Right cardiac atrium (tissue), 5 donors: ENCODE data around the gene TUBB. TPM values are rescaled to one million over a fixed set of nuclear protein-coding genes. Genes with fewer than 3 reads are reported as not detected.
A peak's percentile ranks its signal among the peaks of the same experiment; 100 is the strongest.

Experiments used
- ATAC-seq, 2 donors: fragments of 200-7000 bp; cut with Tn5 transposase; one replicate each; pipeline versions ENCODE4 v1.8.0 to v1.9.1; 2020; ENCODE audit warnings: moderate library complexity in 2 of 2, mild to moderate bottlenecking in 1 of 2
- DNase-seq, 3 donors: peaks; one replicate each; pipeline ENCODE4 v3.0.0-alpha.2; 2020
- H3K27ac ChIP-seq: one replicate; pipeline ENCODE4 v1.5.1; 2013; ENCODE audit warnings: mild to moderate bottlenecking, low read length, control low read depth, moderate library complexity
- H3K27me3 ChIP-seq: one replicate; pipeline ENCODE4 v1.6.1; 2013; ENCODE audit not compliant: control insufficient read depth, insufficient read depth
- H3K4me1 ChIP-seq: one replicate; pipeline ENCODE4 v1.6.1; 2013; ENCODE audit warnings: low read length; ENCODE audit not compliant: control insufficient read depth, insufficient read depth
- H3K4me3 ChIP-seq: one replicate; pipeline ENCODE4 v1.5.1; 2013; ENCODE audit warnings: low read length, control low read depth
- H3K9me3 ChIP-seq: one replicate; pipeline ENCODE4 v1.6.1; 2013; ENCODE audit warnings: low read length; ENCODE audit not compliant: control insufficient read depth
- WGBS: extraction: QIAGEN DNeasy Blood & Tissue Kit; methylation state at CpG from one replicate; pipeline ENCODE4 v1.1.7; 2013; 5-methylcytosine and 5-hydroxymethylcytosine counted together
- intact Hi-C, 4 donors: fragments of 100-400 bp; cut with DNase I; formaldehyde crosslinking; loops; one replicate each; pipeline versions ENCODE4 v1.11.0 to v1.14.0; 2022 to 2023
- polyA plus RNA-seq: library from polyadenylated mRNA; stranded (reverse); fragments of 200-250 nt; gene quantifications from one replicate; pipeline ENCODE4 v1.2.3, GENCODE V29; 2013
- total RNA-seq, 4 donors: library from RNA; stranded (reverse); fragmentation: NEBNext Ultra II Directional; extraction: Animal tissue kit (Norgen Biotek cat#: 25700); gene quantifications; one replicate each; pipeline ENCODE4 v1.2.1, GENCODE V29; 2021
- donor health status: healthy with polysubstance abuse.
- donor health status: DM: no; HTN: yes; CAD: no.
- donor health status: DM: no; HTN: no; CAD: no.
- donor health status: DM: no; HTN: yes; CAD: no; lungs with severe emphysema.
- donor health status: DM: yes; HTN: yes; CAD: no.

Gene TUBB
- total and polyA plus RNA-seq, 5 donors: 130 to 250 (median 171) TPM

DNA sequence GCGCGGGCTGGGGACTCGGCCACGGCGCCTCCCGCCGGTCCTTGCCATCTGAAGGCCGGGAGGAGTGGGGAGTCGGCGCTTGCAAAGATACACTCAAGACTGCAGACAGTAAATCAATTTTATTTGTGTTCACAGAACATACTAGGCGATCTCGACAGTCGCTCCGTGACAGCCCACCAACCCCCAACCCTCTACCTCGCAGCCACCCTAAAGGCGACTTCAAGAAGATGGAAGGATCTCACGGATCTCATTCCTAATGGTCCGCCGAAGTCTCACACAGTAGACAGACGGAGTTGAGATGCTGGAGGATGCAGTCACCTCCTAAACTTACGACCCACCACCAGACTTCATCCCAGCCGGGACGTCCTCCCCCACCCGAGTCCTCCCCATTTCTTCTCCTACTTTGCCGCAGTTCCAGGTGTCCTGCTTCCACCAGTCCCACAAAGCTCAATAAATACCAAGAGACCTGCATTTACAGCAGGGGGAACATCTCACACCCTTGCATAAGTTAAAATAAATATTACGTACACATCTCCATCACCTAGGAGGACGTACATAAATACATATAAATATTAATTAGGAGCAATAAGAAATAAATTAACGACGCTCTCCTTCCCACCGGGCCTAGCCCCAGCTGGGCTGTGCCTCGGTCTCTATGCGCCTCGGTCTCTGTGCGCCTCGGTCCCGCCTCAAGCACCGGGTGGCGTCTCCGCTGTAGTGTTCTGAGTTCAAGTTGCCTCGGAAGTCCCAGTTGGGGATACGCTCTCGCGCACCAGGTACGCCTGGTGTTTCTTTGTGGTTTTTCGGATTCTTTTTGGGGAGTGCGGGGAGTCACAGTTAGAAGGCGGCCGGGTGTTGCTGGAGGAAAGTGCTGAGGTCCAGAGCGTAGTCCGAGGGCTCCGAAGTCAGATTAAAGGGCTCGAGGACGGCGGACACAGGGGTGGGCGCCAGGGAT, 23.2 kb downstream of the TUBB start:
- Histone ChIP-seq H3K27me3 (no peaks in the 10 kb centered on the region), H3K9me3 (no peaks in the 10 kb centered on the region), H3K27ac (peak overlapping the region; percentile 94), H3K4me1 (peaks cover 2% of the 10 kb centered on the region), H3K4me3 (peak overlapping the region; percentile 89)
- ATAC-seq: peak; percentile 10 to 12
- peak; percentile 45 to 76 (median 75) for DNase-seq
- intact Hi-C loops: loop anchor here (2.0 to 10.0 kb wide), 7 partner anchors 39 to 171 kb away; partner anchors contain the start of genes DDR1 (in 3 of the 4) and VARS2 (in 1 of the 4)
- WGBS: 1% methylated on average over 55 of the region's 55 CpGs

GRCh38 chr6:30744054-30744805, 24.1 kb downstream of the TUBB start, which contains the start of gene IER3:
Gene IER3, minus strand, starts transcription at chr6:30744547. Its CDS starts 29 bp downstream, at chr6:30744518.
- Histone ChIP-seq H3K9me3 (no peaks in the 10 kb centered on the region), H3K4me1 (peaks cover 2% of the 10 kb centered on the region), H3K27me3 (no peaks in the 10 kb centered on the region), H3K4me3 (peak within 1 kb of the TSS; percentile 89), H3K27ac (peak within 1 kb of the TSS; percentile 94)
- under 1% methylated on average over 54 of the region's 54 CpGs for WGBS
- peak; percentile 90 to 94 (median 93) for DNase-seq
- intact Hi-C loops: loop anchor here (2.0 to 10.0 kb wide), 7 partner anchors 38 to 171 kb away; partner anchors contain the start of genes DDR1 (in 3 of the 4) and VARS2 (in 1 of the 4)
- peak; percentile 60 to 62 for ATAC-seq

DNA sequence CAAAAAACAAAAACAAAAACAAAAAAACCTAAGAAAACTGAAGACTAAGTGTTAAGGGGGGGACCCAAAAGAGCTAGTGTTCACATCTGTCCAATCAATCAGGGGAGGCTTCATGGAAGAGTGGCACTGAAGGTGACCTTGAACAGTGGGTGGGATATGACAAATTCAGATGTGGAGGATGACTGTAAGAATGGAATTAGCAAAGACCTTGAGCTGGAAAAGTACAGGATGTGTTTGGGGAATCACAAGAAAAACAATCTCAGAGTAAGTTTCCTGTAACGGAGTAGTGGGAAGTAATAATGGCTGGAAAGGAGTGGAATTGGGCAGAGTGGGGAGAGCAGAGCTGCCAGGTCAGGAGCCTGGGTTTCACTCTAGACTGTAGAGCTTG, 27.1 kb downstream of the TUBB start:
- H3K9me3 ChIP-seq: no peaks in the 10 kb centered on the region
- 56% methylated on average over 1 of the region's 1 CpG for WGBS
- intact Hi-C loops: loop anchor here in 3 of 4 donors (10.0 kb wide), 3 partner anchors 68 to 168 kb away; partner anchors contain the start of genes DDR1 (in 2 of the 3) and VARS2 (in 1 of the 3)
- H3K4me3 ChIP-seq: no peak overlapping the region
- no peak overlapping the region for H3K27ac ChIP-seq
- ATAC-seq: no peak
- peaks cover 6% of the 10 kb centered on the region for H3K4me1 ChIP-seq
- no peaks in the 10 kb centered on the region for H3K27me3 ChIP-seq
- no peak for DNase-seq

- WGBS: 74% methylated on average over 6 of the region's 6 CpGs
- intact Hi-C loops: loop anchor here in 3 of 4 donors (10.0 kb wide), 3 partner anchors 67 to 167 kb away; partner anchors contain the start of genes DDR1 (in 2 of the 3) and VARS2 (in 1 of the 3)
- H3K4me1 ChIP-seq: peaks cover 11% of the 10 kb centered on the region
Observed at GRCh38 chr6:30747902-30748769, 28.0 kb downstream of the TUBB start.

DNA sequence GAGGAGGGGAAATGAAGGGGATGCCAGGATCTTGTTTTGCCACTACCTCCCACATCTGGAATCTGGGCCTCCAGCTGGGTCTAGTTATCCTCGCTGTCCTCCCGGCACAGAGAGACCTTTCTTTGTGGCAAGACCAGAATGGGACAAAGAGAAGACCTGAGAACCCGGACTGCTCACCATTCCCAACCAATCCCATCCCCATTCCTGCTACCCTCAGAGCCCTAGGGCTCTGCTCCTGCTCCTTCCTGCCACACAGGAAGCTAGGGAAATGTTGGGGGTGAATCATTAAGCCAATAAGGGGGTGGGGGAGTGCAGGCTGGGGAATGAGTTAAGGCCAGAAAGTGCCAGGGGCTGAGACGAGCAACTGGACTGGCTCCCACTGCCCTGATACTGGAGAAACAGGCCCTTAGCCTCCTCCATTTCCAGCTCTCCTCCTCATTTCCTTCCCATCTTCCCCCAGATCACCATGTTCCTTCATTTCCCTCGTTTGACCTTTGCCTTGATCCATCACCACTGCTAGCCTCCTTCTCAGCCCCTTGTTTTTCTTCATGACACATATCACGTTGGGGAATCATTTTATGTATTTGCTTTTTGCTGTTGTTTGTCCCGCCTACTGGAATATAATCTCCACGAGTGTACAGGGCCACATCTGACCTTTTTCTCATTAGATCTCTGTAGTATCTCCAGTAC, 28.8 kb downstream of the TUBB start:
- ATAC-seq (no peak), DNase-seq (no peak)
- H3K27ac ChIP-seq: no peak overlapping the region
- H3K4me3 ChIP-seq: no peak overlapping the region
- no peaks in the 10 kb centered on the region for H3K27me3 ChIP-seq
- H3K4me1 ChIP-seq: peaks cover 12% of the 10 kb centered on the region
- intact Hi-C loops: loop anchor here in 3 of 4 donors (10.0 kb wide), 3 partner anchors 66 to 166 kb away; partner anchors contain the start of genes DDR1 (in 2 of the 3) and VARS2 (in 1 of the 3)
- no peaks in the 10 kb centered on the region for H3K9me3 ChIP-seq
- 56% methylated on average over 8 of the region's 8 CpGs for WGBS

More at GRCh38 chr6:30747902-30748769, 28.0 kb downstream of the TUBB start:
- ATAC-seq (no peak), DNase-seq (no peak)
- Histone ChIP-seq H3K27me3 (no peaks in the 10 kb centered on the region), H3K9me3 (no peaks in the 10 kb centered on the region), H3K4me3 (no peak overlapping the region), H3K27ac (peak overlapping the region; percentile 44)

DNA sequence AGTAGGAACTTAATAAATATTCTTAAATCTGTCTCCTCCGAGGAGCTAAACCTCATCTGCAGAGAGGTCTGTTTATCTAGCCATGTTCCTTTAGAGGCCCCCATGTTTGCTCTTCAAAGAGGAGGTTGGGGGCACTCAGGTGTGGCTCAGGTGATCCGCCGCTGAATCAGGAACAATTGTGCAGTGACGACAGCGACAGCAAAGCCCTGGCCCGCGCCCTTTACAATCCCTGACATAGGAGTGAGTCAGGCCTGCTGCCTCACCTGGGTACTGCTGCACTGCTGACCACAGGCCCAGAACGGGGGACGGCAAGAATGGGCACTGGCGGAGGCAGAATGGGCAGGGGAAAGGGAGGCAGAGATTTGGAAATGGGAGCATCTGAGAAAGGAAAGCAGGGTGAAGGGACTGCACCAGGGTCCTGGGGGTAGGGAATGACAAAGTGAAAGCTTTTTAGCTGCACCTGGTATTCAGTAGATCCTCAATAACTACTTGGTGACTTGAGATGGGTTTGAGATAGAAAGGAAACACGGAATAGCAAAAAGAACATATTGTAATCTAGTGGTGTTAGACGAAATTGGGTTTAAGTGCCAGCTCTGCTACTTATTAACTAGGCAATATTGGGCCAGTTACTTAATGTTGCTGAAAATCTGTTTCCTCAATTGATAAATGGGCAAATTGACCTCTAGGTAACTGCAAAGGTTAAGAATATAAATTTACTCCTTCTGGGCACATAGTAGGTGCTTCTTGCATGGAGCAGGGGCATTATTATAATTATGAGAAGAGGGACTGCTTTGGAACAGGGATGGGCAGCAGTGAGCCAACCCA, 29.6 kb downstream of the TUBB start:
- Histone ChIP-seq H3K9me3 (no peaks in the 10 kb centered on the region), H3K27me3 (no peaks in the 10 kb centered on the region), H3K4me1 (peaks cover 12% of the 10 kb centered on the region), H3K27ac (no peak overlapping the region), H3K4me3 (no peak overlapping the region)
- no peak for DNase-seq
- WGBS: 88% methylated on average over 12 of the region's 12 CpGs
- ATAC-seq: no peak
- intact Hi-C loops: loop anchor here in 3 of 4 donors (10.0 kb wide), 3 partner anchors 65 to 165 kb away; partner anchors contain the start of genes DDR1 (in 2 of the 3) and VARS2 (in 1 of the 3)

DNA sequence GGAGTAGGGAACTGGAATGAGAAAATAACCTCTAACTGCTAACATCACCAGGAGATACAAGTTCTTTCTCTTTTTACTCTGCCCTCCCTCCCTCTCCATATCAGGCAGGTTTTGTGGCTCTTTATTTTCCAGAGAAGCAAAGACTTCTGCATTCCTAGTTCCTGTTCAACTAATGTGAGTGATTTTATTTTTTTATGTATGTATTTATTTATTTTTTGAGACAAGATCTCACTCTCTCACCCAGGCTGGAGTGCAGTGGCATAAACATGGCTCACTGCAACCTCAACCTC, 30.2 kb downstream of the TUBB start:
- intact Hi-C loops: no loop called here
- H3K27ac ChIP-seq: no peak overlapping the region
- no peaks in the 10 kb centered on the region for H3K27me3 ChIP-seq
- H3K9me3 ChIP-seq: no peaks in the 10 kb centered on the region
- H3K4me1 ChIP-seq: peaks cover 10% of the 10 kb centered on the region
- no peak for ATAC-seq
- no peak for DNase-seq
- H3K4me3 ChIP-seq: no peak overlapping the region

GRCh38 chr6:30752157-30752927, 32.2 kb downstream of the TUBB start:
- Histone ChIP-seq H3K27me3 (no peaks in the 10 kb centered on the region), H3K4me3 (no peak overlapping the region), H3K4me1 (peaks cover 10% of the 10 kb centered on the region), H3K27ac (peak overlapping the region; percentile 94), H3K9me3 (no peaks in the 10 kb centered on the region)
- ATAC-seq (peak; percentile 95 to 96), DNase-seq (peak; percentile 97 to 98 (median 97))
- intact Hi-C loops: no loop called here
- WGBS: 19% methylated on average over 12 of the region's 12 CpGs

GRCh38 chr6:30754631-30755030, 34.5 kb downstream of the TUBB start:
- Histone ChIP-seq H3K27ac (no peak overlapping the region), H3K4me3 (no peak overlapping the region), H3K9me3 (no peaks in the 10 kb centered on the region), H3K4me1 (peaks cover 10% of the 10 kb centered on the region), H3K27me3 (no peaks in the 10 kb centered on the region)
- DNase-seq (no peak), ATAC-seq (no peak)
- intact Hi-C loops: no loop called here
- 88% methylated on average over 3 of the region's 3 CpGs for WGBS
